SK-N-SH (cell line): Measurements from ENCODE around the gene SORBS2.

Experiments used
- CTCF ChIP-seq: fragments of 200-600 bp; sonication (generic); IDR thresholded peaks from 2 replicates; pipeline ENCODE4 v1.6.1; 2017; ENCODE audit warnings: antibody characterized with exemption, mild to moderate bottlenecking, moderate library complexity
- EP300 ChIP-seq, 2 experiments: IDR thresholded peaks; 2 replicates each; pipeline versions ENCODE4 v1.4.0 to v1.6.1; 2012; ENCODE audit warnings: borderline replicate concordance in 1 of 2, low read depth in 1 of 2, low read length in 1 of 2
- JUND ChIP-seq: IDR thresholded peaks from 2 replicates; pipeline ENCODE4 v1.4.0; 2012
- MXI1 ChIP-seq: IDR thresholded peaks from 2 replicates; pipeline ENCODE4 v1.6.1; 2012; ENCODE audit warnings: mild to moderate bottlenecking, low read depth, low read length, improper control_type of control experiment
- NRF1 ChIP-seq: IDR thresholded peaks from 2 replicates; pipeline ENCODE4 v1.6.1; 2012; ENCODE audit warnings: low read depth, mild to moderate bottlenecking, low read length
- POLR2AphosphoS5 ChIP-seq: IDR thresholded peaks from 2 replicates; pipeline ENCODE4 v1.6.1; 2012; ENCODE audit warnings: low read depth, low read length
- RCOR1 ChIP-seq: fragments of 150-350 bp; IDR thresholded peaks from 2 replicates; pipeline ENCODE4 v1.6.1; 2017; ENCODE audit warnings: antibody characterized with exemption, low read length
- REST ChIP-seq: IDR thresholded peaks from 2 replicates; pipeline ENCODE4 v1.6.1; 2012; ENCODE audit warnings: mild to moderate bottlenecking, low read depth, low read length, moderate library complexity
- RFX5 ChIP-seq: IDR thresholded peaks from 2 replicates; pipeline ENCODE4 v1.6.1; 2012; ENCODE audit warnings: mild to moderate bottlenecking, improper control_type of control experiment, low read length
- TCF12 ChIP-seq: IDR thresholded peaks from 2 replicates; pipeline ENCODE4 v1.4.0; 2012
- ZBTB33 ChIP-seq: IDR thresholded peaks from 2 replicates; pipeline ENCODE4 v1.4.0; 2012; ENCODE audit warnings: low read depth, borderline replicate concordance

GRCh38 chr4:185738038-185738552 is 73.9 kb downstream of the SORBS2 start:
- no peak for TF ChIP-seq EP300 (IDR thresholded peaks at IDR 0.05; ENCODE audit: borderline replicate concordance in 1 of 2, low read depth in 1 of 2, low read length in 1 of 2)
- TF ChIP-seq CTCF, result no peak
- no peak for TF ChIP-seq TCF12
- TF ChIP-seq MXI1, result no peak
- no peak for TF ChIP-seq RCOR1
- no peak for TF ChIP-seq RFX5
- TF ChIP-seq NRF1, result no peak
- no peak for TF ChIP-seq POLR2AphosphoS5
- TF ChIP-seq JUND, result no peak
- TF ChIP-seq ZBTB33, result no peak
- no peak for TF ChIP-seq REST
